Measurements from ENCODE around the gene ZNF385B. TPM values are rescaled to one million over a fixed set of nuclear protein-coding genes. Genes with fewer than 3 reads are reported as not detected.

The ZNF385B gene
- total RNA-seq, 3 donors from 2014 or later = 3.4 to 8.8 (median 4.5) TPM

- Histone ChIP-seq H3K27ac (no peak overlapping the region), H3K4me3 (no peak overlapping the region), H3K4me1 (no peaks in the 10 kb centered on the region), H3K9me3 (no peaks in the 10 kb centered on the region), H3K36me3 (no peaks in the 10 kb centered on the region), H3K27me3 (no peaks in the 10 kb centered on the region)
- TF ChIP-seq POLR2A (IDR thresholded peaks at IDR 0.05) (no peak), POLR2AphosphoS5 (IDR thresholded peaks at IDR 0.05) (no peak), CTCF (IDR thresholded peaks at IDR 0.05) (no peak)
- intact Hi-C loops (cut with DNase I; ENCODE audit: low total_unique reads) = no loop called here
- no peak for DNase-seq (ENCODE audit: low spot score in 2 of 2)
These were observed 299.0 kb downstream of the ZNF385B start for GRCh38 chr2:179562330-179562885.

- Histone ChIP-seq H3K36me3 (no peaks in the 10 kb centered on the region), H3K4me3 (no peak overlapping the region)
- intact Hi-C loops (cut with DNase I; ENCODE audit: low total_unique reads) = no loop called here
These were observed 299.7 kb downstream of the ZNF385B start for GRCh38 chr2:179561702-179562101.

GRCh38 chr2:179560257-179560735, 301.1 kb downstream of the ZNF385B start:
- no peaks in the 10 kb centered on the region for H3K9me3 ChIP-seq
- intact Hi-C loops (cut with DNase I; ENCODE audit: low total_unique reads) = no loop called here
- TF ChIP-seq POLR2AphosphoS5 (IDR thresholded peaks at IDR 0.05) = no peak

More at GRCh38 chr2:179561702-179562101, 299.7 kb downstream of the ZNF385B start:
- Histone ChIP-seq H3K27ac (no peak overlapping the region), H3K9me3 (no peaks in the 10 kb centered on the region), H3K4me1 (no peaks in the 10 kb centered on the region), H3K27me3 (no peaks in the 10 kb centered on the region)
- no peak for DNase-seq (ENCODE audit: low spot score in 2 of 2)
- TF ChIP-seq POLR2AphosphoS5 (IDR thresholded peaks at IDR 0.05) (no peak), CTCF (IDR thresholded peaks at IDR 0.05) (no peak), POLR2A (IDR thresholded peaks at IDR 0.05) (no peak)

GRCh38 chr2:179559108-179559806, 302.2 kb downstream of the ZNF385B start:
- H3K36me3 ChIP-seq = no peaks in the 10 kb centered on the region
- DNase-seq (ENCODE audit: low spot score in 2 of 2) = no peak
- intact Hi-C loops (cut with DNase I; ENCODE audit: low total_unique reads) = no loop called here
- H3K27me3 ChIP-seq = no peaks in the 10 kb centered on the region
- TF ChIP-seq POLR2A (IDR thresholded peaks at IDR 0.05) (no peak), CTCF (IDR thresholded peaks at IDR 0.05) (no peak), POLR2AphosphoS5 (IDR thresholded peaks at IDR 0.05) (no peak)
- no peaks in the 10 kb centered on the region for H3K4me1 ChIP-seq
- no peaks in the 10 kb centered on the region for H3K9me3 ChIP-seq
- no peak overlapping the region for H3K4me3 ChIP-seq
- H3K27ac ChIP-seq = no peak overlapping the region

More at GRCh38 chr2:179560257-179560735, 301.1 kb downstream of the ZNF385B start:
- Histone ChIP-seq H3K27me3 (no peaks in the 10 kb centered on the region), H3K4me1 (no peaks in the 10 kb centered on the region), H3K36me3 (no peaks in the 10 kb centered on the region), H3K4me3 (no peak overlapping the region), H3K27ac (no peak overlapping the region)
- no peak for DNase-seq (ENCODE audit: low spot score in 2 of 2)

- DNase-seq (ENCODE audit: low spot score in 2 of 2) = no peak
- Histone ChIP-seq H3K27me3 (no peaks in the 10 kb centered on the region), H3K4me1 (no peaks in the 10 kb centered on the region), H3K9me3 (no peaks in the 10 kb centered on the region), H3K27ac (no peak overlapping the region), H3K36me3 (no peaks in the 10 kb centered on the region), H3K4me3 (no peak overlapping the region)
- intact Hi-C loops (cut with DNase I; ENCODE audit: low total_unique reads) = no loop called here
- no peak for TF ChIP-seq POLR2AphosphoS5 (IDR thresholded peaks at IDR 0.05)
- no peak for TF ChIP-seq CTCF (IDR thresholded peaks at IDR 0.05)
- TF ChIP-seq POLR2A (IDR thresholded peaks at IDR 0.05) = no peak
These were observed 303.1 kb downstream of the ZNF385B start for GRCh38 chr2:179558010-179558934.
